Measurements from ENCODE around the gene TMEM11.

- TF ChIP-seq POLR2A (IDR thresholded peaks at IDR 0.05; ENCODE audit: low read length): no peak
- no peak for TF ChIP-seq EP300 (IDR thresholded peaks at IDR 0.05)
- TF ChIP-seq CTCF (IDR thresholded peaks at IDR 0.05): no peak
- TF ChIP-seq RAD21 (conservative IDR thresholded peaks at IDR 0.05 in 1 of 2, IDR thresholded peaks at IDR 0.05 in 1 of 2): no peak
- TF ChIP-seq USF2 (IDR thresholded peaks at IDR 0.05): no peak
- TF ChIP-seq EHMT2 (IDR thresholded peaks at IDR 0.05; ENCODE audit: low read depth): no peak
- no peak for TF ChIP-seq HDAC2 (IDR thresholded peaks at IDR 0.05)
- TF ChIP-seq PHF8 (IDR thresholded peaks at IDR 0.05; ENCODE audit: borderline replicate concordance, low read depth): no peak
- TF ChIP-seq HMGXB4 (CRISPR knock-in tag; IDR thresholded peaks at IDR 0.05; ENCODE audit: borderline replicate concordance): no peak
These were observed 39.8 kb downstream of the TMEM11 start for GRCh38 chr17:21174186-21174585.

Measured in A549 (cell line).